Transverse colon (tissue), 4 donors: Measurements from ENCODE around the gene L3MBTL4. TPM values are rescaled to one million over a fixed set of nuclear protein-coding genes. Genes with fewer than 3 reads are reported as not detected.

ENCODE experiments used
- DNase-seq: peaks from one replicate; pipeline ENCODE4 v3.0.0-alpha.2; 2019
- H3K27ac ChIP-seq, 4 donors: fragments of 200-600 bp; sonication (generic); 2 replicates each; pipeline ENCODE4 v1.5.1; 2016 to 2018; ENCODE audit warnings: inconsistent platforms in 4 of 4
- H3K27me3 ChIP-seq: fragments of 200-600 bp; sonication (generic); 2 replicates; pipeline ENCODE4 v1.5.1; 2017; ENCODE audit warnings: inconsistent platforms
- H3K36me3 ChIP-seq, 4 donors: fragments of 200-600 bp; sonication (generic); 2 replicates each; pipeline ENCODE4 v1.5.1; 2017 to 2019; ENCODE audit warnings: inconsistent platforms in 4 of 4
- H3K4me1 ChIP-seq, 4 donors: fragments of 200-600 bp; sonication (generic); 2 replicates each; pipeline ENCODE4 v1.5.1; 2017 to 2020; ENCODE audit warnings: inconsistent platforms in 4 of 4
- H3K4me3 ChIP-seq, 4 donors: fragments of 200-600 bp; sonication (generic); 1 replicate in 1 of 4; 2 replicates in 3 of 4; pipeline versions ENCODE4 v1.5.1 to v1.6.1; 2017 to 2019; ENCODE audit warnings: inconsistent platforms in 4 of 4
- H3K9me3 ChIP-seq, 2 donors: fragments of 200-600 bp; sonication (generic); 2 replicates each; pipeline ENCODE4 v1.5.1; 2017 to 2019; ENCODE audit warnings: inconsistent platforms in 2 of 2
- CTCF ChIP-seq, 5 experiments: fragments of 200-600 bp in 3 of 5; fragments of 450-650 bp in 2 of 5; sonication (generic) in 3 of 5; IDR thresholded peaks; 1 replicate in 2 of 5; 2 replicates in 3 of 5; pipeline ENCODE4 v1.5.1; 2016 to 2017; ENCODE audit warnings: antibody characterized with exemption in 5 of 5, inconsistent platforms in 3 of 5, mild to moderate bottlenecking in 2 of 5, moderate library complexity in 1 of 5
- EP300 ChIP-seq: sonication (generic); formaldehyde crosslinking; IDR thresholded peaks from one replicate; pipeline ENCODE4 v1.6.1; 2017; ENCODE audit warnings: antibody characterized with exemption, low read depth
- POLR2A ChIP-seq: fragments of 450-650 bp; IDR thresholded peaks from one replicate; pipeline ENCODE4 v1.6.1; 2016; ENCODE audit warnings: antibody characterized with exemption, mild to moderate bottlenecking, moderate library complexity
- POLR2AphosphoS5 ChIP-seq, 3 donors: sonication (generic); formaldehyde crosslinking; IDR thresholded peaks; one replicate each; pipeline ENCODE4 v1.6.1; 2016; ENCODE audit warnings: antibody characterized with exemption in 3 of 3
- WGBS, 2 donors: methylation state at CpG; one replicate each; pipeline ENCODE4 v1.1.5; 2018; ENCODE audit warnings: low coverage in 1 of 2; 5-methylcytosine and 5-hydroxymethylcytosine counted together
- in situ Hi-C, 4 donors: fragments of 200-750 bp; cut with MboI; loops; one replicate each; pipeline versions ENCODE4 v1.15.0 to v1.15.1; 2017; ENCODE audit warnings: low sequenced_read_pairs in 3 of 4, low pct_ligation_motif_present in 1 of 4, low pct_unique_long_range_greater_than_20kb in 1 of 4
- intact Hi-C: fragments of 100-400 bp; cut with DNase I; formaldehyde crosslinking; loops from one replicate; pipeline ENCODE4 v1.15.1; 2023; ENCODE audit warnings: low total_unique reads
- total RNA-seq, 4 donors: library from RNA; depleted of rRNA; stranded (reverse); fragments of >200 nt; gene quantifications; one replicate each; pipeline ENCODE4 v1.1.0, GENCODE V29; 2016

L3MBTL4 gene
- total RNA-seq, 4 donors from 2014 or later: 0.20 to 4.9 (median 2.9) TPM

- in situ Hi-C loops (no loop called here), intact Hi-C loops (no loop called here)
- WGBS, 2 donors: 15 to 16% methylated on average over 1 of the region's 1 CpG
- H3K36me3 ChIP-seq: no peaks in the 10 kb centered on the region
- no peaks in the 10 kb centered on the region for H3K4me1 ChIP-seq
- no peaks in the 10 kb centered on the region for H3K27me3 ChIP-seq
- no peak for DNase-seq
- no peaks in the 10 kb centered on the region for H3K9me3 ChIP-seq
- TF ChIP-seq CTCF (IDR thresholded peaks at IDR 0.05) (no peak), POLR2AphosphoS5 (IDR thresholded peaks at IDR 0.05) (no peak), POLR2A (no peak), EP300 (no peak)
- no peak overlapping the region for H3K27ac ChIP-seq
- H3K4me3 ChIP-seq: no peak overlapping the region
These were observed 465.9 kb downstream of the L3MBTL4 start for GRCh38 chr18:5948781-5949180.

- Histone ChIP-seq H3K36me3 (no peaks in the 10 kb centered on the region), H3K4me1 (no peaks in the 10 kb centered on the region), H3K4me3 (no peak overlapping the region), H3K27ac (no peak overlapping the region), H3K27me3 (no peaks in the 10 kb centered on the region), H3K9me3 (no peaks in the 10 kb centered on the region)
- DNase-seq: no peak
- in situ Hi-C loops (no loop called here), intact Hi-C loops (no loop called here)
- no peak for TF ChIP-seq POLR2A
- TF ChIP-seq CTCF (IDR thresholded peaks at IDR 0.05): no peak
- TF ChIP-seq EP300: no peak
- no peak for TF ChIP-seq POLR2AphosphoS5 (IDR thresholded peaks at IDR 0.05)
- 39 to 45% methylated on average over 2 of the region's 2 CpGs for WGBS, 2 donors
These were observed 466.5 kb downstream of the L3MBTL4 start for GRCh38 chr18:5948237-5948636.

- Histone ChIP-seq H3K27me3 (no peaks in the 10 kb centered on the region), H3K36me3 (no peaks in the 10 kb centered on the region), H3K4me1 (no peaks in the 10 kb centered on the region), H3K9me3 (no peaks in the 10 kb centered on the region), H3K27ac (no peak overlapping the region), H3K4me3 (no peak overlapping the region)
- in situ Hi-C loops: no loop called here
- no peak for DNase-seq
- WGBS, 2 donors: 91 to 94% methylated on average over 3 of the region's 3 CpGs
- intact Hi-C loops: no loop called here
- TF ChIP-seq POLR2A: no peak
- TF ChIP-seq CTCF (IDR thresholded peaks at IDR 0.05): no peak
- TF ChIP-seq POLR2AphosphoS5 (IDR thresholded peaks at IDR 0.05): no peak
- no peak for TF ChIP-seq EP300
These were observed 470.3 kb downstream of the L3MBTL4 start for GRCh38 chr18:5944448-5944847.

GRCh38 chr18:5943514-5943913 lies 471.2 kb downstream of the L3MBTL4 start:
- WGBS, 2 donors: 43 to 65% methylated on average over 5 of the region's 5 CpGs
- no peaks in the 10 kb centered on the region for H3K9me3 ChIP-seq
- TF ChIP-seq CTCF (IDR thresholded peaks at IDR 0.05) (no peak), POLR2A (no peak), POLR2AphosphoS5 (IDR thresholded peaks at IDR 0.05) (no peak), EP300 (no peak)
- no peak overlapping the region for H3K27ac ChIP-seq
- DNase-seq: no peak
- intact Hi-C loops: no loop called here
- H3K4me1 ChIP-seq: no peaks in the 10 kb centered on the region
- no peaks in the 10 kb centered on the region for H3K36me3 ChIP-seq
- H3K27me3 ChIP-seq: no peaks in the 10 kb centered on the region
- no peak overlapping the region for H3K4me3 ChIP-seq
- in situ Hi-C loops: no loop called here
